GM11168 (cell line): ENCODE data around the gene SNX10.

ENCODE experiments used
- in situ Hi-C: fragments of 300-500 bp; cut with MboI; formaldehyde crosslinking; loops from one replicate; pipeline ENCODE4 v1.12.0; 2022; ENCODE audit warnings: low sequenced_read_pairs; ENCODE audit not compliant: unreplicated experiment

Gene SNX10

DNA sequence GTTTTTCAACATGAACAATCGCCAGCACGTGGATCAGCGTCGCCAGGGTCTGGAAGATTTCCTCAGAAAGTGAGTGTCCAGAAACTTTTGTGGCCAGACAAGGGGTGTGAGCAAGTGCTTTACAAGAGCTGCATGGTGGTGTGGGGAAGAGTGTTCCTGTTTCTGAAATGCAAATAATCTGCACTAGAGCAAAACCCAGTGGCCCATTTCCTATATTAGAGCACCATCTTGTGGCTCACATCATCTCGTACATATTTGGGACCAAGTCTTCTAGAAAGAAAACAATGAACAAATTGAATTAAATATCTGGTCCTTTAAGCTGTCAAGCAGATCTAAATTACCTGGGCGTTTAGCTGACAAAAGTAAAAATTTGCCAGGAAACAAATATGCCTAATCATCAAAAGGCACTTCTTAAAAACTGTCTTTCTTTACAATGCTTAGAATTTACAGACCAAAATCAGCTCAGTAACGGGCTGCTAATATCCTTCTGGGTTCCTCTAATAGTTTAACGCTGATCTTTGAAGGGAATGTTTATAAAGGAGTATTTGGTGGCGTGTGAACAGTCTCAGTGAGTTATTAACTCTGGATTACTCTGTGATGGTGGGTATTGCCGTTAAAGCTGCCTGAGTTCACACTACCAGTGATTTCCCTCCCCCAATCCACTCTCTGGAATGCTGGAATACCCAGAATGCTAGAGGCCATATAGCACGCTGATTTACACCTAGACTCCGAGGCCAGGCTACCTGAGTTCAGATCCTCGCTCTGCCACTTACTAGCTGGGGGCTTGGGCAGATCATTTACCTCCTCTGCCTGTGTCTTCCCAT lies 73.6 kb downstream of the SNX10 start:
- in situ Hi-C loops, result loop anchor here (5.0 to 10.0 kb wide), 3 partner anchors 132 to 790 kb away; partner anchors contain the start of genes HOXA3 and HOXA7

DNA sequence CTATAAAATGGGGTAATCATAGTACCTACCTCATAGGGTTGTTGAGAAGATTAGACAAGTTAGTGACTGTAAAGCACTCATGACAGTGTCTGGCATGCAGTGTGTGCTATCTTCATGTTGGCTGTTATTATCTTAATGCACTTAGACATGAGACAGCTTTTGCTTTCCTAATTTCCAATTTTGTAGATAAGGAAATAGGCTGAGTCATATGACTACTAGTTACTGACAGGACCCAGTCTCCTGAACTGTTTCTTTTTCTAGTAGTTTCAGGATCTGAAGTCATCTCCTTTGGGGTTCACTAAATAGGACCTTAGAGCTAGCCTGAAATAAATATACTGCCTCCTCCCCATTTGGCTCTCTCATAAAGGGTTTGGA lies 74.2 kb downstream of the SNX10 start:
- in situ Hi-C loops, result loop anchor here (5.0 to 10.0 kb wide), 3 partner anchors 131 to 789 kb away; partner anchors contain the start of genes HOXA3 and HOXA7

DNA sequence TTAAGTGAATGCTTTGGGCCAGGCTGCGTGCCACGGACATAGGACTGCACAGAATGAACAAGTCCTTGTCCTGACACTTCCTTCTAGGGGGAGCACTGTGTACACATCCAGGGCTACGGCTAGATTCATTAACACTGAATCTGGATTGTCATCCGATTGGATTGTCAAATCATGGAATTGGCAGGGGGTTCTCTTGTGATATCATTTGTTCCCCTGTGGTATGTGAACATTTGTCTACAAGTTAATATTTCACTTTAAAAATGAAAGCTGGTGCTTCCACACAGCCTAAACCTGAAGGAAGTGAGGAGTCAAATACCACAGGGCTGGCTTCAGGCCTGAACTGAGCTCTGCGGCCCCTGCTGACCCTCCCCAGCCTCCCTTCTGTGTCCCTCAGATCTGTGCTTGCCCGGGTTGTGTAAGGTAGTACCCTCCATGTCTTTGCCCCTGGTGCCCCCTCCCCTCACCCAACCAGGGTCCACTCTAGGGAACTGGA lies 75.6 kb downstream of the SNX10 start:
- in situ Hi-C loops, result loop anchor here (5.0 to 10.0 kb wide), 3 partner anchors 130 to 788 kb away; partner anchors contain the start of genes HOXA3 and HOXA7

DNA sequence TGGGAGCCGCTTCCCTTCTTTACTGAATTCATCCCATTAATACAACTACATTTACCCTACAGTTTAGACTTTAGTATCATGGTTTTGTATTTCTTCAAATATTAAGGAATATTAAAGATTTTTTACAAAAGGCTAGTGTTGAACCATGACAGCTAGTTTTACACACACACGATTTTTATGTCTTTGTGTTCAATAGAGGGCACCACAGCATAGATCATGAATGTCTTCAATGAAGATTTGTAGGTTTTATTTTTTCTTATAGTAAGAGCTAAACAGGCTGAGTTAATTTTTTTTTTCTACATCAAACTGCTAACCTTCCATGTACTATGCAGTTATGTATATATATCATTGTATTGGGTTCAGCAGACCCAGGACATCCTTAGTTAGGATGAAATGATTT lies 76.9 kb downstream of the SNX10 start:
- in situ Hi-C loops, result loop anchor here (5.0 to 10.0 kb wide), 3 partner anchors 129 to 786 kb away; partner anchors contain the start of genes HOXA3 and HOXA7

DNA sequence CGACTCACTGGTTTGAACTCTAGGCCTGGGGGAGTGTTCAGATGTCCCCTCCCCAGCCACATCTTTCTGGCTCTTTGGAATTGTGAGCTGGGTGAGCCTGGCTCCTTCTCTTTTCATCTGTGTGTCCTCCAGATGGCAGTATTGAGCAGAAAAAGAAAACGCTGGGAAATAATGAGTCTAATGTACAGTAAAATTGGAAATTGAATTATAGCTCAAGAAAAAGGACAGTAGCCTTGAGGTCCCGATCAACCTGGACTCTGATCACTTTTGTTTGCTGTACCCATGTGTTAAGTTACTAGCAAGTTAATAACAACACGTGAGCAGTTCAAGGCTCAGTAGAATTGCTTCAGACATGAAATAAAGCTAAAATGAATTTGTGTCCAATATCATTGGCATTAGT lies 77.9 kb downstream of the SNX10 start:
- in situ Hi-C loops, result loop anchor here (5.0 to 10.0 kb wide), 3 partner anchors 128 to 785 kb away; partner anchors contain the start of genes HOXA3 and HOXA7

DNA sequence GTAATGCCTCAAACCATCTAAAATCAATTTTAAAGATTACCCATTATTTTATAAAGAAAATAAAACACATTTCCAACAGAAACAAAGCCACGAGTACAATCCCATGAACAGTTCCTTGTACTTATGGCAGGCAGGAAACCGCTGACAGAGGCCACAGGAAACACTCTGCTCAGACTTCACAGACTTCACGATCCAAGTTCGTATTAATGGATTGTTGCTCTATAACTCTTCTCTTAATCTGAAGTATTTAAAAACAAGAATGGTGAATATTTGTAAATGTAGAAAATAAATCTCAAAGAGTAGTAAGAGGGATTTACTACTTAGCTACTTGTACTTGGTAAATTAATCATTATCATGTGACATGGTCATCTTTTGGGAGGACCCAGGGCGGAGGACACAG lies 78.3 kb downstream of the SNX10 start:
- in situ Hi-C loops, result no loop called here

DNA sequence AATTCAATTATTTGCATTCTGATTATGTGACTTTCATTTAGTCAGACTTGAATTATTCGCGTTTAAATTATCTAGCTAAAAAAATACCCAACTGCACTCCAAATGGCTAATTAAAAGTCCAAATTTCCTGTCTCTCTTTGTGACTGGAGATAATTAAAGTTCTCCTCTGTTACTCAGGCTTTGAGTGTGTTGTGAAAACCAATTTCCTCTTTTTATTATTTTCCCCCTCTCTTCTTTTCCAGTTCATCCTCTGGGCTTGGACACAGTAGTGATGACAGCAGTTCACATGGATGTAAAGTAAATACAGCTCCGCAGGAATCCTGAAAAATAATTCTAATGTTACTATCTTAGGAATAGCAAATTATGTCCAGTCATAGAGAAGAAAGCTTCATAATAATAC lies 80.6 kb downstream of the SNX10 start:
- in situ Hi-C loops, result no loop called here

DNA sequence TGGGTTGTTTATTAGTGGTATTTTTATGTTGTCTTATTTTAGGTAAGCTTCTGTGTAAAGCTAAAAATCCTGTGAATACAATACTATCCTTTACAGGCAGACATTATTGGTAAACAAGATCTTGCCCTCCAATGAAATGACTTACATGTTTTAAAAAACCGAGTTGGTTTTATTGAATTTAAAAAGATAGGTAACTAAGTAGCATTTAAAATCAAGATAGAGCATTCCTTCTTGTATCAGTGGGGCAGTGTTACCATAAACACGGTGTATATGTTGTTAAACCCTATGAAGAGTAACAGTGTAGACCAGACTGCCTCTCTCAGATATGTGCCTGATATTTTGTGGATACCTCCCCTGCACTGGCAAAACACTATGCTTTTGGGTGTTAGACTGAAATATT lies 81.0 kb downstream of the SNX10 start:
- in situ Hi-C loops, result no loop called here

DNA sequence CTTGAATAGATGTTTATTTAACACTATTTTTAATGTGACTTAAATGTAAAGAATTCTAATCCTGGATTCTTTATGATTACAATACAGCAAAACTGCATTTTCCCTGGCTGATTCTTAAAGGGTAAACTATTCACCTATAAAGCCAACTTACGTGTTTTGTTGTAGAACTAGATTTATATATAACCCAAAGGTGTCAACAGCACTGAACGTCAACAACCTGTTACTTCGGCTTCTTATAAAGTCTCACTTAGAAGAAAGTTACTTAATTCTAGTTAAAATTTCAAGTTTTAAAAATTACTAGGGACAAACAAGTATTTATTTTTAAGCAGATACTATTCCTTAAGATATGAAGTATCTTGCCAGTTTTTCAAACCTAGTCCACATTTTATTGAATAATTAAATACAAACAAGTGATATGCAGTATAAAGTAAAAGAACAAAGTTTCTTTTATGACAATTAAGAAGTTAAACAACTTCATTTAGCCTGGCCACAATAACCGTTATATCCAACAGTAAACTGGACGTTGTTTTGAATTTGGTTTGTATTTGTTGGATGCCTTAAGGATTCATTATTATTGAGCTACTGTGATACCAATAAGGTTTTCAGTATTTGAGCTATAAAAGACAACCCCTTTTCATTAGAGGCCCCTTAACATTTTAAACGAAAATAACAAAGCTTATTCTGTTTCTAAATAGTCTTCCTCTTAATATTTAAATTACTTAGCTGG lies 83.1 kb downstream of the SNX10 start:
- in situ Hi-C loops, result loop anchor here (5.0 to 25.0 kb wide), 2 partner anchors 292 to 487 kb away; partner anchors contain the start of gene SKAP2

DNA sequence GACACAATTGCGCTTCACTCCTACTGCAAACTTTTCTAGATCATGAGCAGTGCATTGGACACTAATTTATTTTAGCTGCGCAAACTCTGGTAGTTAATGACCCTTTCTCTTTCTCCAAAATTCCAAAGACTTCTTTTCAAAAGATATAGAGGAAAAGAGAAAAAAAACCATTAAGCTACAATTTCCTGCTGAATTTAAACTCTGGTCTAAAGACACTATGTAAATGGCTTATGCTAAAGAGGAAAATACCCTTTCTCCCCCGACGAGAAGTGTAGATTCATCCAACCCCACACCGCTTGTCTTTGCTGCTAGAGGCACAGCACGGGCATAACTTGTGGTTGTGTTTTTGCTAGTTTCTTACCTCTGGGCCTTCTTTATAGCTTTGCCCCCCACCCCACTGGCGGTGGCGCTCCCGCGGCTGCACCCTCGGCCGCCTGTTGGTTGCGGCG lies 84.1 kb downstream of the SNX10 start:
- in situ Hi-C loops, result loop anchor here (5.0 to 25.0 kb wide), 2 partner anchors 292 to 487 kb away; partner anchors contain the start of gene SKAP2

DNA sequence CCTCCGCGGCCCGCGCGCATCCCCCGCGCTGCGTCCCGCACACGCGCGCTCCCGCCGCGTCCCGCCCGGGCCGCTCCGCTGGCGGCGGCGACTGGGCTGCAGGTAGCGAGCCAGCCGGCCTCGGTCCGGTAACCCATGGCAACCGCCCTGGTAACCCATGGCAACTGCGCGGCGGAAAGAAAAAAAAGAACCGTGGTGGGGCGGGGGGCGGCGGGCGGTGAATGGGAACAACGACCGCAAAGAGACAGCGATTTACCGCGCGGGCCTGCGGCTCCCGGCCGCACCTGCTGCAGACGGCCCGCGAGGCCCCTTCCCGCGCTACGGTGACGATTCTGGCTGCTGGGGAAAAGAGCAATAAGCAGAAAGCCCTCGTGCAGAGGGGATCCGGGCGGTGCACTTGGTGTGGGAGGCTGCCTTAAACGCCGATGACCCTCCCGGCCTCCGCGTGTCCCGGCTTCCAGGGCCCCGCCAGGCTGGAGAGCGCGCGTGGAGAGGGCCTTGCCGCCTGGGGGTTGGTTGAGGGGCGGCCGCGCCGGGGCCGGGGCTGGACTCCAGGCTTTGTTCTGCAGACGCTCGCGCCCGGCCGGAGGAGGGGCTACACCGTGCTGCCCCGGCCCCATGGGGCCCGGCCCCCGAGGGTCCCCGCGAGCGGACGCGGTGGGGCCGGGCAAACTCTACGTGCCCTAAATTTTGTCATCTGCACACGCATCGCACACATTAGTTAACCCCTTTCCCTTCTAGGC lies 84.7 kb downstream of the SNX10 start:
- in situ Hi-C loops, result loop anchor here (5.0 to 25.0 kb wide), 2 partner anchors 291 to 486 kb away; partner anchors contain the start of gene SKAP2

DNA sequence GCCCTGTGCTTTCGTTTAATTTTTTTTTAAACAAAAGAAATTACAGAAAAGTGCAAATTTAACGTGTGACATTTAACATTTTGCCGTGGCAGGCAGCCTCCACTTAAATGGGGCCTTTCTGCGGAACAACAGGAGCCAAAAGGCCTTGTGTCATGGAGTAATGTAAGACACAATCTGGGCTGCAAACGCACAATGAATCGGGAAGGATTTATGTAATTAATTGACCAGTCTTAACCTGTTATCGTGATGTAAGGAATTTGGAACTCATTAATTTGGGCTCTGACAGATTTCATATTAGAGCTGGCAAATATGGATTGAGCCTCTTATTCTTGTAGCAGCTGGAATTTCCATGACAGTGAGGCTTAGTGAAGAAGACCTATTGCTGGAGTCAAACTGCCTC lies 86.4 kb downstream of the SNX10 start:
- in situ Hi-C loops, result loop anchor here (5.0 to 25.0 kb wide), 2 partner anchors 289 to 484 kb away; partner anchors contain the start of gene SKAP2

DNA sequence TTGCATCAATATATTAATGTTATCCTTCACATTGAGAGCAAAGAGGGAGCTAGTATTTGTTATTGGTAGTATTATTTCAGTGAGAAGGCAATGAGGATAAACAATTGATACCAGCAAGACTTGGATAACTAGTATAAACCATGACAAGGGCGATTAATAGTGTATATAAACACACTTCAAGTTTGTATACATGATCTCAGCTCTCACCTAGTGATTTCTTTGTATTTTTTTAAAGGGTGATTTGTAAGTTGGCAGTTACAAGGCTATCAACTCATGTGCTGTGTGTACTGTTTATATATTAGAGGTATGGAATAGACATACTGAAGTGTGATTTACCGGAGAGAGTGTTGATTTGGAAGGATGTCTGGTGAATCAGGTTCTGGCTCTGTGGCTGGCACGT lies 88.0 kb downstream of the SNX10 start:
- in situ Hi-C loops, result loop anchor here (5.0 to 25.0 kb wide), 2 partner anchors 288 to 483 kb away; partner anchors contain the start of gene SKAP2

DNA sequence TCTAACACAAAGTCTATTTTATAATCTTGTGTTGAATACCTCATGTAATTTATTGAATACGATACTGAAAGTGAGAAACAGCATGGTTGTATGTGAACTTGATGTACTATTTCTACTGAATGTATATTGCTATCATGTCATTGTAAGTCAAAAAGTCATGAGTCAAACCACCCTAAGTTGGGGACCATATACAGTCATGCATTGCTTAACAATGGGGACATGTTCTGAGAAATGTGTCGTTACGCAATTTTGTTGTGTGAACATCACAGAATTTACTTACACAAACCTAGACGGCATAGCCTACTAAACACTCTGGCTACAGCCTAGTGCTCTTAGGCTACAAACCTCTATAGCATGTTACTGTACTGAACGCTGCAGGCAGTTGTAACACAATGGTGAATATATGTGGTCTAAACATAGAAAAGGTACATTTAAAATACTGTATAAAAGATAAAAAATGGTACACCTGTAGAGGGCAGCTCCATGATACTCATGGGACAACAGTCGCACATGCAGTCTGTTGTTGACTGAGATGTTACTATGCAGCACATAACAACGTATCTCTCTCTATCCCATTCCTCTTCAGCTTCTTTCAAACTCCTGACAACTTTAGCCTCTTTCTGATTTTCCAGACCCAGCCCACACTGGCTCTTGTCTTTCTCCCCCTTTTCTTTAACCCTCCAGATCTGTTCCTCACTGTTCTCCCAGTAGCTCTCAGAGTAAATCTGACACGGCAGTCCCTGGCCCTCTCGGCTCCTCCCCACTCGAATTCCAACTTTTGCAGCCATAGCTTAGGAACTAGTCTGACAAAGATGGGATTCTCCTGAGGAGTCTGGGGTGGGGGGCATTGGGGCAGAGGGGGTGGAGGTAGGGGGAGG lies 90.1 kb downstream of the SNX10 start:
- in situ Hi-C loops, result loop anchor here (25.0 kb wide), 1 partner anchor 481 kb away; the partner anchor contains the start of gene SKAP2

DNA sequence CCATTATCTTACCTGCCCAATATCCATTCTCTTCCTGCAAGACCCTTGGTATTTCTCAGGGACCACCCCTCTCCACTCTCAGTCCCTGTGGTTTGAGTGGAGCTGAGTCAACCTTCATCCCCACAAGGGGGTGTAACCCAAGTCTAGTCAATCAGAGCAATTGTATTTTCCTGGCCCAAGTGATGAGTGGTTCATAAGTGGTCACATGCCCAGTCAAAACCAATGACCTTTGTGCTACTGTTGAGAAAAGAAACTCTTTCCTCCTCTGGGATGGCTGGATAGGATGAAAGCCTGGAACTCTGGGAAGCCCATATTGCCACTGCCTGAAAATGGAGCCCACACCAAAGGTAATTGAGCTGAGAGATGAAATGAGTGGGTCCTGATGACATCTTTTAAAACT lies 93.6 kb downstream of the SNX10 start:
- in situ Hi-C loops, result loop anchor here (25.0 kb wide), 1 partner anchor 477 kb away; the partner anchor contains the start of gene SKAP2

DNA sequence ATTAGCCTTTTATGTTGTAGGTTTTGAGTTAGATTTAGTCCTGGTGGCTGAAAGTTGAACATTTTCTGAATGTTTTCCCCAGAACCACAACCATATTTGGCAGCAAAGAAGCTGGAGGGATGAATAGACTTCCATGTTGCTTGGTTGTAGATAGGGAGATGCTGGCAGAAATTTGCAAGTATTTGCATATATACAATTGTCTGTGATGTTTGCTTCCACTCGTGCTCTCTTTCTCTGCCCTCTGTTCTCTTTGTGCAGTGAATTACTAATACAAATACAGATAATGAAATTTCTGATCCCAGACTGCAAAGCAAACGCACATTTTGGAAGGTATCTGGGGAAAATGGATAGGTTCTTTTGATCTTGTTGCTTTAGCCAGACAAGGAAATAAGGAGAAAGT lies 96.1 kb downstream of the SNX10 start:
- in situ Hi-C loops, result loop anchor here (25.0 kb wide), 1 partner anchor 475 kb away; the partner anchor contains the start of gene SKAP2

DNA sequence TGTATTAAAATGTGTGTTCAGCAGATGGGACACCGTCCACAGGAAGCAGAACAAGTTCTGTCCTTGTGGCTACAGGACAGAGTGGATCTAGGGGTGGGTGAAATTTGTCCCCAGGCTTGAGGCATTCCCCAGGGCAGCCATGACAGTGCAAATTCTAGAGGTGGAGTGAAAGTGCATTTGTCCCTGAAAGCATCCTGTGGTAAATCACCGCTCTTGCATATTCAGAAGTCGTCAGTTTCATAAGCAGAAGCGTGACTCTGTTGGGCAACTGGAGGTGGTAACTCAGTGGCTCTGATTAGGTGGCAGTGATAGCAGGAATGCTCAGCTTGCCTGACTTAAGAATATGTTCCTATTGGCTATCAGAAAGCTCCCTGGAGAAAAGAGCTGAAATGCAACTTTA lies 96.6 kb downstream of the SNX10 start:
- in situ Hi-C loops, result loop anchor here (25.0 kb wide), 1 partner anchor 474 kb away; the partner anchor contains the start of gene SKAP2

DNA sequence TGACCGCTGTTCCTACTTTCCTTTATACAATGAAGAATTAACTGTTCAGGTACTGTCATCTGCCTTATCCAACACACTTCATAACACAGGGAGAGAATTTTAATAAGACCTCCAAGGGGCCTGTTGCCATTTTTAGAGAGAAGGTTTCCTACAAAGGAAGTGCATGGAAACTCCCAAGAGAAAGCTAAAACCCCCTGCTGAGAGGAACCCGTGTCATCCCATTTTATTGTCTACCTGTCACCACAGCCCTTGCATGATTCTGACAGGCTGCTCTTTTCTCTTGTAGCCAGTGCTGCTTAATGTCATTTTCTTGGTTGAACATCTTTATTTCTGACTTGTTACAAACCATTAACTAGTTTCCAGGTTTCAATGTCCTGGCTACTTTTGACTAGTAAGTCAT lies 98.4 kb downstream of the SNX10 start:
- in situ Hi-C loops, result loop anchor here (25.0 kb wide), 1 partner anchor 472 kb away; the partner anchor contains the start of gene SKAP2
